Spleen (tissue), 11 donors: Measurements from ENCODE around the gene SREBF2. TPM values are rescaled to one million over a fixed set of nuclear protein-coding genes. Genes with fewer than 3 reads are reported as not detected.
"Not testable (repeated sequence)": the region's sequence is repeated elsewhere in the genome, so short reads cannot be mapped to it uniquely, and the experiment has no call there.

ENCODE experiments used
- DNase-seq: peaks from one replicate; pipeline ENCODE4 v3.0.0-alpha.2; 2020
- H3K27ac ChIP-seq, 8 donors: fragments of 200-600 bp; sonication (generic) in 7 of 8; 1 replicate in 4 of 8; 2 replicates in 4 of 8; pipeline versions ENCODE4 v1.5.0 to v1.8.0; 2016 to 2021; ENCODE audit warnings: inconsistent platforms in 4 of 8, mild to moderate bottlenecking in 4 of 8, moderate library complexity in 1 of 8
- H3K27me3 ChIP-seq, 7 donors: fragments of 200-600 bp; sonication (generic) in 6 of 7; replicated peaks in 1 of 7; 1 replicate in 4 of 7; 2 replicates in 3 of 7; pipeline versions ENCODE4 v1.5.0 to v1.8.0; 2016 to 2021; ENCODE audit warnings: inconsistent platforms in 3 of 7, mild to moderate bottlenecking in 1 of 7
- H3K36me3 ChIP-seq, 6 donors: fragments of 200-600 bp; sonication (generic) in 5 of 6; 1 replicate in 4 of 6; 2 replicates in 2 of 6; pipeline versions ENCODE4 v1.5.0 to v1.8.0; 2016 to 2021; ENCODE audit warnings: inconsistent platforms in 2 of 6
- H3K4me1 ChIP-seq, 6 donors: fragments of 200-600 bp; sonication (generic) in 5 of 6; 1 replicate in 3 of 6; 2 replicates in 3 of 6; pipeline versions ENCODE4 v1.5.0 to v1.8.0; 2016 to 2021; ENCODE audit warnings: inconsistent platforms in 3 of 6
- H3K4me3 ChIP-seq, 8 donors: fragments of 200-600 bp; sonication (generic) in 7 of 8; 1 replicate in 4 of 8; 2 replicates in 4 of 8; pipeline versions ENCODE4 v1.5.0 to v1.8.0; 2016 to 2021; ENCODE audit warnings: inconsistent platforms in 4 of 8, mild to moderate bottlenecking in 4 of 8, moderate library complexity in 2 of 8
- H3K9me3 ChIP-seq, 8 donors: fragments of 200-600 bp; sonication (generic) in 7 of 8; 1 replicate in 4 of 8; 2 replicates in 4 of 8; pipeline versions ENCODE4 v1.5.0 to v1.8.0; 2016 to 2021; ENCODE audit warnings: inconsistent platforms in 4 of 8
- CTCF ChIP-seq, 11 experiments: fragments of 200-600 bp in 7 of 11; fragments of 450-650 bp in 4 of 11; sonication (generic) in 4 of 11; IDR thresholded peaks in 8 of 11; conservative IDR thresholded peaks in 3 of 11; 1 replicate in 7 of 11; 2 replicates in 4 of 11; pipeline versions ENCODE4 v1.4.0 to v1.8.0; 2016 to 2021; ENCODE audit warnings: antibody characterized with exemption in 11 of 11, inconsistent platforms in 4 of 11, mild to moderate bottlenecking in 1 of 11
- POLR2A ChIP-seq, 3 donors: fragments of 450-650 bp; IDR thresholded peaks; one replicate each; pipeline ENCODE4 v1.5.1; 2017; ENCODE audit warnings: antibody characterized with exemption in 3 of 3, mild to moderate bottlenecking in 1 of 3
- POLR2AphosphoS5 ChIP-seq, 3 donors: sonication (generic); formaldehyde crosslinking; IDR thresholded peaks; one replicate each; pipeline ENCODE4 v1.5.1; 2017; ENCODE audit warnings: antibody characterized with exemption in 3 of 3
- WGBS, 5 donors: extraction: QIAGEN DNeasy Blood & Tissue Kit in 3 of 5; methylation state at CpG; one replicate each; pipeline versions ENCODE4 v1.1.5 to v1.1.7; 2013 to 2018; 5-methylcytosine and 5-hydroxymethylcytosine counted together
- intact Hi-C: fragments of 100-400 bp; cut with DNase I; formaldehyde crosslinking; loops from one replicate; pipeline ENCODE4 v1.15.0; 2023; ENCODE audit warnings: low total_unique reads
- polyA plus RNA-seq, 3 donors: library from polyadenylated mRNA; stranded (reverse); fragments of 200-250 nt; gene quantifications; one replicate each; pipeline ENCODE4 v1.2.1, GENCODE V29; 2013
- total RNA-seq, 7 donors: library from RNA; depleted of rRNA in 3 of 7; stranded (reverse); fragments of >200 nt in 3 of 7; fragmentation: NEBNext Ultra II Directional in 4 of 7; extraction: Animal tissue kit (Norgen Biotek cat#: 25700) in 4 of 7; gene quantifications; one replicate each; pipeline versions ENCODE4 v1.1.0 to v1.2.1, GENCODE V29; 2016 to 2021
- donor health status: healthy with polysubstance abuse.
- donor health status: DM: no; HTN: no; CAD: no; lungs with moderate emphysema.
- donor health status: DM: no; HTN: no; CAD: no.
- donor health status: Bipolar disorder and iron deficiency.
- donor health status: healthy.
- donor health status: DM: no; HTN: no; CAD: no.
- donor health status: DM: yes; HTN: yes; CAD: no.

The SREBF2 gene
- total and polyA plus RNA-seq, 10 donors, result 19.4 to 104 (median 63.3) TPM

GRCh38 chr22:41948142-41948541 lies 115.2 kb downstream of the SREBF2 start:
- Histone ChIP-seq H3K4me3 (no peak overlapping the region), H3K4me1 (peaks cover 13 to 52% (median 22%) of the 10 kb centered on the region in 6 donors), H3K27ac (no peak overlapping the region), H3K9me3 (no peaks in the 10 kb centered on the region), H3K36me3 (no peaks in the 10 kb centered on the region), H3K27me3 (peaks cover 0 to 10% (median 0%) of the 10 kb centered on the region in 7 donors)
- intact Hi-C loops, result no loop called here
- TF ChIP-seq POLR2A (IDR thresholded peaks at IDR 0.05) (no peak), POLR2AphosphoS5 (IDR thresholded peaks at IDR 0.05) (no peak), CTCF (IDR thresholded peaks at IDR 0.05 in 8 of 11, conservative IDR thresholded peaks at IDR 0.05 in 3 of 11) (no peak)
- WGBS, 5 donors, result 89 to 96% (median 93%) methylated on average over 2 of the region's 2 CpGs
- DNase-seq, result no peak

- WGBS, 5 donors, result 81 to 96% (median 87%) methylated on average over 8 of the region's 8 CpGs
- H3K36me3 ChIP-seq, DNase-seq, H3K27ac ChIP-seq, H3K4me3 ChIP-seq, intact Hi-C loops, H3K9me3 ChIP-seq: not testable (repeated sequence)
- Histone ChIP-seq H3K4me1 (peaks cover 13 to 52% (median 22%) of the 10 kb centered on the region in 6 donors), H3K27me3 (peaks cover 0 to 10% (median 0%) of the 10 kb centered on the region in 7 donors)
Observed at GRCh38 chr22:41948928-41949296, 116.0 kb downstream of the SREBF2 start.

- intact Hi-C loops, result no loop called here
- H3K4me3 ChIP-seq, result no peak overlapping the region
- H3K36me3 ChIP-seq, result no peaks in the 10 kb centered on the region
- peaks cover 13 to 52% (median 22%) of the 10 kb centered on the region in 6 donors for H3K4me1 ChIP-seq
- TF ChIP-seq CTCF (IDR thresholded peaks at IDR 0.05 in 8 of 11, conservative IDR thresholded peaks at IDR 0.05 in 3 of 11) (no peak), POLR2A (IDR thresholded peaks at IDR 0.05) (no peak), POLR2AphosphoS5 (IDR thresholded peaks at IDR 0.05) (no peak)
- 71 to 85% (median 77%) methylated on average over 7 of the region's 7 CpGs for WGBS, 5 donors
- H3K9me3 ChIP-seq, result no peaks in the 10 kb centered on the region
- H3K27ac ChIP-seq, result no peak overlapping the region
- DNase-seq, result peak; percentile 72
- H3K27me3 ChIP-seq, result peaks cover 0 to 10% (median 0%) of the 10 kb centered on the region in 7 donors
Observed at GRCh38 chr22:41949297-41949965, 116.5 kb downstream of the SREBF2 start.

GRCh38 chr22:41951898-41952474 lies 119.1 kb downstream of the SREBF2 start, which contains the start of gene SMIM45:
Gene SMIM45, plus strand, starts transcription at chr22:41952150.
- peak; percentile 88 for DNase-seq
- H3K27me3 ChIP-seq, result no peaks in the 10 kb centered on the region
- H3K4me1 ChIP-seq, result peaks cover 4 to 33% (median 8%) of the 10 kb centered on the region in 6 donors
- intact Hi-C loops, result no loop called here
- WGBS, 5 donors, result 57 to 83% (median 69%) methylated on average over 11 to 16 of the region's 16 CpGs
- no peaks in the 10 kb centered on the region for H3K9me3 ChIP-seq
- no peak for TF ChIP-seq POLR2AphosphoS5 (IDR thresholded peaks at IDR 0.05)
- TF ChIP-seq POLR2A (IDR thresholded peaks at IDR 0.05), result no peak
- TF ChIP-seq CTCF (IDR thresholded peaks at IDR 0.05 in 8 of 11, conservative IDR thresholded peaks at IDR 0.05 in 3 of 11), result no peak
- H3K36me3 ChIP-seq, result no peaks in the 10 kb centered on the region
- no peak within 1 kb of the TSS for H3K27ac ChIP-seq
- no peak within 1 kb of the TSS for H3K4me3 ChIP-seq
